Right lung (tissue), 5 donors: Measurements from ENCODE around the gene APP. TPM values are rescaled to one million over a fixed set of nuclear protein-coding genes. Genes with fewer than 3 reads are reported as not detected.
"Not testable (repeated sequence)": the region's sequence is repeated elsewhere in the genome, so short reads cannot be mapped to it uniquely, and the experiment has no call there.

ENCODE experiments used
- DNase-seq, 2 donors: peaks; one replicate each; pipeline ENCODE4 v3.0.0-alpha.2; 2013
- polyA plus RNA-seq, 5 donors: library from polyadenylated mRNA; unstranded; fragments of 120-200 nt; gene quantifications; one replicate each; pipeline versions ENCODE4 v1.2.1 to v1.2.3, GENCODE V29; 2013; ENCODE audit warnings: inconsistent platforms in 1 of 5, low replicate concordance in 1 of 5; ENCODE audit not compliant: insufficient read length in 5 of 5, insufficient read depth in 1 of 5

The APP gene
- polyA plus RNA-seq, 5 donors = 524 to 664 (median 583) TPM

- no peak for DNase-seq
Observed at GRCh38 chr21:26105819-26106218, 64.8 kb downstream of the APP start.

GRCh38 chr21:26100573-26100972 lies 70.0 kb downstream of the APP start:
- DNase-seq = no peak

DNA sequence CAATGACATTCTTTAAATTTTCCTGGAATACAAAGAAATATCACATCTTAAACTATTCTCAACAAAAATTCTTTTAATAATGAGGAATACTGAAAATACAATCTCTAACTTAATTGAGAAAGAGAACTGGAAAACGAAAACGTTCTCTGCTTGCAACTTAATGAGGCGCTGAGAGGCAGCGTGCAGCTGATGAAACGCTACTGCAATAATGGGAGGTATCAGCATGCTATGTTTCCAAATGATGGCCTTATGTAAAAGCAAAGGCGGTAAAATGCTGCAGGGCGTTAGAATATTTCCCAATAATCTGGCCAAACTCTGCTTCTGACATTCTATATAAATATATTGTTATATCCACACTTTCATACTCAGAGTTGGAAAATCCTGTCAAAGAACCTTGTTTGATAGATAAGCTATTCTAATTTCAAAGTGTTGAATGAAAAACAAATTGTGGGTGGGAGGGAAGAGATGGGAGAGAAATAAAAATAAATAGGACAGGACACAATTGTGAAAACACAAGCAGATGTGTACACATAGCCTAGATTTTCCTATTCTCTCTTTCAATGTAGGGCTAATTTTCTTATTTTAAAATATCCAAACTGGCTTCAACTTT lies 70.9 kb downstream of the APP start:
- peak; percentile 49 to 65 for DNase-seq

DNA sequence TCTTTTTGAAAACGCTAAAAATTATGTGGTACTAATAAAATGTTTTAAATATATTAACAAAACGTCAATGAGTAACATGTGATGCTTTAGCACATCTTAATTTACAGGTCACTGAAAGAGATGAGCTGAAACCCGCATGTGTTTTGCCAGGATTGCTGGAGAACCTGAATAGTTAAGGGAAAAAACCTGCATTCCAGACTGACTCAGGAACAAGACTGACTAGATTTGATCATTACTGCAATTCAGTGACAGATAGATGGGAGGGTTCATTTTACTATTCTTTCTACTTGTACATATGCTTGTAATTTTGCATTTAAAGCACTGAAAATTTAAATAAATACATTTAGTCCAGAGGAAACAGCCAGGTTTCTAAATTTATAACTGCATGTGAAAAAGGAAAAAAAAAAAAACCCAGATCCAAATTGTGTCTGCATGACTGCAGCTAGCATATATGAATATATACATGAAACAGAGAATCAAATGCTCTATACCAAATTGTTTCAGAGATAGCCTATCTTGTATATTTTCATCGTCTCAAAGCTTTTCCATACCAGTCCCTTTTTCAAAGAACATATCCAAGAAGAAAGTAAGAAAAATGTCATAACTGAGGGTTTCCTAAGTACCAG lies 71.7 kb downstream of the APP start:
- no peak for DNase-seq

DNA sequence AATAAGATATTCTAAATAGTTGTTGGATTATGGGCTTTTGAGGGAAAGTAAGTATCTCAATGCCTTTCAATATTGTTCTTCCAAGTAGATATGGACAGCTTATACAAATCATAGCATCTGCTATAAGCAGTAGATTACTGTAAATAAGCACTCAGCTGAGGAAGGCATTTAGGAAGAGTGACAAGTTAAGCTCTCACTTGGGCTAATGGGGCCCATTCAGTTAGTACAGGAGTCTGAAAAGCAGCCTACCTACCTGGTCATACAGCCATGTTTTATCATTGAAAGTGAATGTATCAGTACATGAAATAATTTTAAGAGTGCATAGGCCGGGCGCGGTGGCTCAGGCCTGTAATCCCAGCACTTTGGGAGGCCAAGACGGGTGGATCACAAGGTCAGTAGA lies 73.1 kb downstream of the APP start:
- no peak for DNase-seq

GRCh38 chr21:26096494-26097371 lies 73.8 kb downstream of the APP start:
- DNase-seq = no peak

GRCh38 chr21:26095131-26095530 lies 75.4 kb downstream of the APP start:
- no peak for DNase-seq

DNA sequence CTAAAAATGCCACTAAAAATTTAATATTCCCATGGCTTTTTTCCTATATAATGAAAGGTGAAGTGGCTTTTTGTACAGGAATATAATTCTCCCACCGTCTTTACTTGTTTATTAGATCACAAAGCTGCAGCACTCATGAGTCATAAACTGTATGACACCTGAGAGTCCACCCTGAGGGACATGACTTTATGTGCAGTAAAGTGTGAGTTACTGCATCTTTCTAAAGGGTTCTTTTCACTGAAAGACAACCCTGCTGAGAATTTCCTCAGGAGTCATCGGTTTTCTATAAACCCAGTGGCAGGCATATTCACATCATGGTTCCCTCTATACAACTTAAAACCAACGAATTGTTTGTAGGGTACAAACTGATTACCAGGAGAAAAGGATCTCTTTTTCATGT lies 77.4 kb downstream of the APP start:
- no peak for DNase-seq

GRCh38 chr21:26091480-26092018 lies 79.0 kb downstream of the APP start:
- DNase-seq = no peak

- DNase-seq = no peak
Observed at GRCh38 chr21:26089730-26090129, 80.8 kb downstream of the APP start.

DNA sequence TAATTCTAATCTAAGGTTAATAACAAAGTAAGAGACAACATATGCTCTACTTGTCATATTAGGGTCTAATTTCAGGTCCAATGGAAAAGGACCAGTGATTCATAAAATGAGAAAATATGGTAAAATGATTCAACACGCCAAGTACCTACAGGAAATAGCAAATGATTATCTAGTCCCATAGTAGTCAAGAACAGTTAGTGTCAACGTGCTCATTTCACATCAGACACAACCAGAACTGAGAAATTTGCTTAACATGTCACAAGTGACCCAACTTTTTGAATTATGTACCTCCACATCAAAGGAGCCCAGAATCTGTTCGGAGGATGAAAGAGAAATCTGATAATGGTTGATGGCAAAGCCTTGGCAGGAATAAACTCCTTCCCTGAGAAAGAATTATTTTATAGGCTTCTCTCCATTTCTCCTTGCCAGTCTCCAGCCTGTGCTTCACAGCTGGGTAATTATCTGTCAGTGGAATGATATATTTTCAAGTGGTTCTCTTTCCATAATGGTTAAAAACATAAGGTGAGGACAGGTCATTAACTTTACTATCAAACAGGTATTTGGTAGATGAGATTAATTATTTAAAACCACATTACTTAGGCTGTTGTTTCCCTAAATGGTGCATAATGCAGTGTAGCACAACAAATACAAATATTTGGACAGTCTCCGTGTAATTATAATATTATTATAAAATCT lies 83.2 kb downstream of the APP start:
- DNase-seq = no peak

DNA sequence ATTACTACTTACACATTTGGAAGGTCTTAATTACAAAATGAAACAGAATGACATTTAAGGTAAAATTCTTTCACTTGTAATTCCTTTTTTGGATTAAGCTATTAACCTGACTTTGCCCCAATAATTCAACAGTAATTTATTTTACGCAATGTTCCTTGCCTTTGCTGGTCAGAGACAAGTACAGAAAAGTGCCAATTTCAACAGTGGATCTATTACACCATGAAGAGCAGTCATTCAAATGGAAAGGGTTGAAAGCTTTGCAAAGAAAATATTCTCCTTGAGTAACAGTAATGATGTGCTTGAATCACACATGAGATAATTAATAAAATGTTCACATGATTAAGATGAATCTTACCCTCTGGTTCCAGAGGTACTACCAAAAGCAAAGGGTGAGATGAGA lies 84.7 kb downstream of the APP start:
- DNase-seq = no peak

DNA sequence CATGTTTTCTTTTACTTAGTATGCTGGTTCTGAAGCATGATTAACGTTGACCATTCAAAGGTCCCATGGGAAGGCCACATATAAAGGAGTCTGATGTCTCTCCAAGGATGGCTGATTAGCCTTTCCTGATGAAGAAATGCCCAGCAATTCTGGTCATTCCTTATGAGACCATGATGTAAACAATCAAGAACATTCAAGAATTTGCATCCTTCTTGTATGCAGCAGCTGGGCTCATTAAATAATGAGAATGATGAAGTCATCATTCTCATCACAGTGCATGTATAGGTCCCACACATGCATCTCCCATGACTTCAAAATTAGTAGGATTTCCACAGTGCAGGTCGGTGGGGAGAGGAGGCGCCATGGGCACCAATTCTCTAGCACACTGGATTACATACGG lies 85.4 kb downstream of the APP start:
- DNase-seq = no peak

DNA sequence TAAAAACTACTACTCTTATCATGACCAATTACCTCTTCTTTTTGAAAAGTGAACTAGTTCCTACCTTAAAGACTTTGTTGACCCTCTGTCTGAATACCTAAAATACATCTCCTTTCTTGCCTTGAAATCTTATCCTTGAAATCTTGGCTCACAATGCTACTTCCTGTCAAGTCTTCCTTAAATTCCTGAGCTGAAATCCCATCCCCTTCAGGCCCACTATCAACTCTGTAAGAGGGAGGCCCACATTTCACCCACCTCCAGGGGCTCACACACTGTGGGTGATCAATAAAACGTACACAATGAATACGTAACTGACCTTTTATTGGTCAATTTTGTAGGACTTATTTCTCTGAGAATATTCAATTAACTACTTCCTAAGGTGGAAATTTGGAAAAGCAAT lies 88.0 kb downstream of the APP start:
- DNase-seq = no peak

GRCh38 chr21:26081175-26081760 lies 89.3 kb downstream of the APP start:
- DNase-seq = not testable (repeated sequence)

DNA sequence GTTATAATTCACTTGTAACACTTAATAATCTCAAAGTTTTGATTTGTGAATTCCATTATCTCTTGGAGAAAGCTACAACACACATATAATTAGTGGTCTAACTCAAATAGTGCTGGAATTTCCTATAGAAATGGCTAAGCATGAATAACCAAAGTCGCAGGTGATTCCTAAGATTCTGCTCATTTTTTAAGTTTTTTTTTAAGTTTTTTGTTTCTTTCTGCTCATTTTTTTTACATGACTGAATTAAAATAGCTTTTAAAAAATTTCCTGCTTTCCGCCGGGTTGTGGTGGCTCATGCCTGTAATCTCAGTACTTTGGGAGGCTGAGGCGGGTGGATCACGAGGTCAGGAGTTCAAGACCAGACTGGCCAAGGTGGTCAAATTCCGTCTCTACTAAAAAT lies 90.4 kb downstream of the APP start:
- no peak for DNase-seq

- DNase-seq = no peak
Observed at GRCh38 chr21:26079366-26079765, 91.2 kb downstream of the APP start.

DNA sequence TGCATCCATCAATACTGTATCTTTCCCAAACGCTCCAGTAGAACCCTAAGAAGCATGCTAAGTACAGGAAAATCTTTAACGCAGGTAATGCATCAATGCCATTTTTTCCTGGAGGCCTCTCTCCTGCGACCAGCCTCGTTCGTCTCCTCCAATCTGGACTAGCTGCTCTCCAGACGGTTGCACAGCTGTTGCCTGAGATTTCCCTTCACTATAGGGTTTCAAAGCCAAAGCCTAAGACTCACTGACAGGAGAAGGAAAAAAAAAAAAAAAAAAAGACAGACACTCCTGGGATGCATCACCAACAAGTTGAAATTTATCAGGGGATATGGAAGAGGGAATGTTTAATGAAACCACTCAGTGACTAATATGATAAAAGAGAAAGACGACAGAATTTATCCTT lies 93.0 kb downstream of the APP start:
- peak in 1 of 2 donors; percentile 13 for DNase-seq

- DNase-seq = no peak
Observed at GRCh38 chr21:26072666-26073615, 97.6 kb downstream of the APP start.

- DNase-seq = peak; percentile 31 to 37
Observed at GRCh38 chr21:26070822-26071425, 99.6 kb downstream of the APP start.
